ENCODE data around the gene SCGB2B2. TPM values are rescaled to one million over a fixed set of nuclear protein-coding genes. Genes with fewer than 3 reads are reported as not detected.
A peak's percentile ranks its signal among the peaks of the same experiment; 100 is the strongest.

The SCGB2B2 gene, protein sequence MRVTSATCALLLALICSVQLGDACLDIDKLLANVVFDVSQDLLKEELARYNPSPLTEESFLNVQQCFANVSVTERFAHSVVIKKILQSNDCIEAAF
- total RNA-seq = under 0.01 TPM in 2 replicates

DNA sequence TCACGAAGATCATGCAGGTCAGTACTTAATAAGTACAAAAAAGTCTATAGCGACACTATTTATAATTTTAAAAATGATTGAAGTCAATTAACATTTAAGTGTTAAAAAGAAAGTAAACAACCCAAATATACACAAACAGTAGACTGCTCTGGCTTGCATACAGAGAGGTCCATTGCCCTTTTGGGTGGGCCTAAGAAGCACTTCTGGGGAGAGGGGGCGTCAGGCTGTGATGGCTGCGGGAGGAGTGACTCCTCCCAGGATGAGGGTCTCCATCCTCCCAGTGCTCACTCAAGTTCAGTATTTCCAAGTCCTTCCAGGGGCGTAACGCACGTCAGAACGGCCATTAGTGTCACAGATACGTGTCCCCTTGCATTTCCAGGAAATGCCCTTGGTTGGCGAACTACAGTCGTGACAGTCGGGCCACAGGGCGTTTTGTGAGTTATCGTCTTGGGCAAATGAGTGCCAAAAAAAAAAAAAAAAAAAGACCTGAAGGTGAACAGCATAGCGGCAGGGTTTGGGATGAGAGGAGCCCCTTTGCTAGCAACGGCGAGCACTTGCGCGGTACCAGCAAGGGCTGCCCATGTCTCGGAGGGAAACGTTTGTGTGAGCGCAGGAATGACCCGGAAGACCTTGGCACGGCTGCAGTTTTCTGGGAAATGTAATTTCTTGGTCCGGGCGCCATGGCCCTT, at the start of gene SCGB2B2:
Gene SCGB2B2 (minus strand): TSS at position 463 of the 689 bp plus-strand sequence. CDS start 82,596 bp downstream, outside the sequence.
- peaks cover 11% of the 10 kb centered on the region for H3K36me3 ChIP-seq (ENCODE audit: control insufficient read depth, insufficient read depth, low read length)
- FAIRE-seq = no peak

DNA sequence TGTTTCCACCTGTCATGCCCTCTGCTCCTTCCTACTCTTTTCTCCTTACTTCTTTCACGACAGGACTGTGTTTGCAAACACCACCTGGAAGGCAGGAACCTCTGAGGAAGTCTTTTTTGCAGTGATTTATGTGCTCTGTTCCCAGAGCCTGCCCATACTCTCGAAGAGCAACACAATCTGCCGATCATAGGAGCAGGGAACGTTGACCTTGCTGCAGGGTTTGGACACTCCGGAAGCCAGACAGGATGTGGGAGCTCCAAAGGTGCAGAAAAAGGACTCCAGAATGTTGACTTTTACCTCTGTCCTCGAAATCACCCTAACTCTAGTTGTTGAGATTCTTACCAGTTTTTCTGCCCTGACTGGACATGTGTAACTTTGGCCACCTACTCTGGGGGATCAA, 48.4 kb upstream of the SCGB2B2 start:
- Histone ChIP-seq H3K36me3 (ENCODE audit: control insufficient read depth, insufficient read depth, low read length) (no peaks in the 10 kb centered on the region), H3K4me3 (ENCODE audit: low read depth, low read length) (no peak overlapping the region), H3K27me3 (ENCODE audit: control insufficient read depth, insufficient read depth, low read length) (no peaks in the 10 kb centered on the region)
- TF ChIP-seq, protein P1, sequence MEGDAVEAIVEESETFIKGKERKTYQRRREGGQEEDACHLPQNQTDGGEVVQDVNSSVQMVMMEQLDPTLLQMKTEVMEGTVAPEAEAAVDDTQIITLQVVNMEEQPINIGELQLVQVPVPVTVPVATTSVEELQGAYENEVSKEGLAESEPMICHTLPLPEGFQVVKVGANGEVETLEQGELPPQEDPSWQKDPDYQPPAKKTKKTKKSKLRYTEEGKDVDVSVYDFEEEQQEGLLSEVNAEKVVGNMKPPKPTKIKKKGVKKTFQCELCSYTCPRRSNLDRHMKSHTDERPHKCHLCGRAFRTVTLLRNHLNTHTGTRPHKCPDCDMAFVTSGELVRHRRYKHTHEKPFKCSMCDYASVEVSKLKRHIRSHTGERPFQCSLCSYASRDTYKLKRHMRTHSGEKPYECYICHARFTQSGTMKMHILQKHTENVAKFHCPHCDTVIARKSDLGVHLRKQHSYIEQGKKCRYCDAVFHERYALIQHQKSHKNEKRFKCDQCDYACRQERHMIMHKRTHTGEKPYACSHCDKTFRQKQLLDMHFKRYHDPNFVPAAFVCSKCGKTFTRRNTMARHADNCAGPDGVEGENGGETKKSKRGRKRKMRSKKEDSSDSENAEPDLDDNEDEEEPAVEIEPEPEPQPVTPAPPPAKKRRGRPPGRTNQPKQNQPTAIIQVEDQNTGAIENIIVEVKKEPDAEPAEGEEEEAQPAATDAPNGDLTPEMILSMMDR (IDR thresholded peaks at IDR 0.05; ENCODE audit: insufficient read depth, low read length, severe bottlenecking) = no peak
- FAIRE-seq (no peak), DNase-seq (ENCODE audit: low read depth) (no peak)

More for the DNA sequence above, at the start of gene SCGB2B2:
- TF ChIP-seq, protein P1 (IDR thresholded peaks at IDR 0.05; ENCODE audit: insufficient read depth, low read length, severe bottlenecking) = peak; percentile 16
- Histone ChIP-seq H3K27me3 (ENCODE audit: control insufficient read depth, insufficient read depth, low read length) (no peaks in the 10 kb centered on the region), H3K4me3 (ENCODE audit: low read depth, low read length) (peak within 1 kb of the TSS; percentile 86)
- DNase-seq (ENCODE audit: low read depth) = no peak

DNA sequence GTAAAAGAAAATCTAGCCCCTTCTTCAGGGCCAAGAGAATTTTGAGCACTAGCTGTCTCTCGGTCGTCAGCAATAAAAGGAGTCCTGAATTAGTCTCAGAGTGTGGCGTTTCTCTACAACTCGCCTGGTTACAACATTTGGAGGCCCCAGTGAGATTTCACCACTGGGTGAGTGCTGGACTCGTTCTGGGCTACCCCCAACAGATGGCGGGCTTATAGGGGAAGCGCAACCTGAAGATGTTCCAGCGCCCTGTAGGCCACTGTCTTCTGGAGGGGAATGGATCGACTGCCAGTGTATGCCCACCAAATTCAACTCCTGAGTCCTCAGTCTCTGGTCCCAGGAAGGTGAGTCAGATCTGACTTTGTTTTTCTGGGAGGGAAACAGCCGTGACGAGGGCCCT, 45.4 kb upstream of the SCGB2B2 start:
- no peaks in the 10 kb centered on the region for H3K36me3 ChIP-seq (ENCODE audit: control insufficient read depth, insufficient read depth, low read length)
- no peak for FAIRE-seq
- DNase-seq (ENCODE audit: low read depth) = no peak

DNA sequence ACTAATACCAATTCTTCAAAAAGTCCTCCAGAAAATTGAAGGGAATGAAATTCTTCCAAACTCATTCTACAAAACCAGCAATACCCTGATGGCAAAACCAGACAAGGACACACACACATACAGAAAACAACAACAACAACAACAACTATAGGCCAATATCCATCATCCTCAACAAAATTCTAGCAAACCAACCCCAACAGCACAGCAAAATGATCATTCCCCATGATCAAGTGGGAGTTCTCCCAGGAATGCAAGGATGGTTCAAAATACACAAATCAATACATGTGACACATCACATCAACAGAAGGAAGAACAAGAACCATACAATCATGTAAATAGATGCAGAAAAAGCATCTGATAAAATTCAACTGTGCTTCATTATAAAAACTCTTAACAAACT, 38.4 kb upstream of the SCGB2B2 start:
- no peak for FAIRE-seq
- Histone ChIP-seq H3K4me3 (ENCODE audit: low read depth, low read length) (no peak overlapping the region), H3K27me3 (ENCODE audit: control insufficient read depth, insufficient read depth, low read length) (no peaks in the 10 kb centered on the region), H3K36me3 (ENCODE audit: control insufficient read depth, insufficient read depth, low read length) (no peaks in the 10 kb centered on the region)
- DNase-seq (ENCODE audit: low read depth) = no peak
- TF ChIP-seq, protein P1 (IDR thresholded peaks at IDR 0.05; ENCODE audit: insufficient read depth, low read length, severe bottlenecking) = no peak

More for the DNA sequence above, 45.4 kb upstream of the SCGB2B2 start:
- TF ChIP-seq, protein P1 (IDR thresholded peaks at IDR 0.05; ENCODE audit: insufficient read depth, low read length, severe bottlenecking) = no peak
- H3K27me3 ChIP-seq (ENCODE audit: control insufficient read depth, insufficient read depth, low read length) = no peaks in the 10 kb centered on the region
- no peak overlapping the region for H3K4me3 ChIP-seq (ENCODE audit: low read depth, low read length)

DNA sequence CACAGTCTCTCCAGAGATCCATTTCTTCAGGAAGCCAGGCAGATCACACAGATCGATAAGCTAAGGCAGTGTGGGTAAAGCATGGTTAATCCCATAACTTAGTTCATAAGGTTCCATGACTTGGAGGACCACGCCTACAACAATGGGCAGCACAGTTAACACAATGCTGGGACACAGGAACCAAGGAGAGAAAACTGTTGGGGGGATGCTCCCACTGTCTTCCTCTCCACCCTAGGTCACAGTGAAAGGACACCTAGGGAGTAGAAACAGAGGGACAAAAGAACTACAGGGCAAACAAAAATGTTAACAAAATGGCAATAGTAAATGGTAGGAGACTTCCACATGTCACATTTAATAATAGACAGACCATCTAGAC, 36.3 kb upstream of the SCGB2B2 start:
- no peak for FAIRE-seq
- TF ChIP-seq, protein P1 (IDR thresholded peaks at IDR 0.05; ENCODE audit: insufficient read depth, low read length, severe bottlenecking) = no peak

More for the DNA sequence above, 36.3 kb upstream of the SCGB2B2 start:
- H3K27me3 ChIP-seq (ENCODE audit: control insufficient read depth, insufficient read depth, low read length) = no peaks in the 10 kb centered on the region
- no peak overlapping the region for H3K4me3 ChIP-seq (ENCODE audit: low read depth, low read length)
- DNase-seq (ENCODE audit: low read depth) = no peak
- no peaks in the 10 kb centered on the region for H3K36me3 ChIP-seq (ENCODE audit: control insufficient read depth, insufficient read depth, low read length)

All from bronchial epithelial cell (primary cell).